Sigmoid colon (tissue), 4 donors: ENCODE data around the gene MDM4.

Experiments used
- EP300 ChIP-seq, 4 donors: sonication (generic); formaldehyde crosslinking; IDR thresholded peaks; one replicate each; pipeline ENCODE4 v1.6.1; 2017; ENCODE audit warnings: antibody characterized with exemption in 4 of 4
- POLR2AphosphoS5 ChIP-seq, 4 donors: sonication (generic); formaldehyde crosslinking; IDR thresholded peaks; one replicate each; pipeline ENCODE4 v1.6.1; 2017; ENCODE audit warnings: antibody characterized with exemption in 4 of 4

GRCh38 chr1:204575221-204576190 lies 59.3 kb downstream of the MDM4 start:
- no peak for TF ChIP-seq POLR2AphosphoS5 (IDR thresholded peaks at IDR 0.05)
- no peak for TF ChIP-seq EP300 (IDR thresholded peaks at IDR 0.05)
